GM12892 (cell line): Measurements from ENCODE around the gene PPP2CA.

ENCODE experiments used
- POLR2A ChIP-seq: IDR thresholded peaks from 2 replicates; pipeline ENCODE4 v1.6.1; 2011; ENCODE audit warnings: low read depth, low read length, control low read depth
- TAF1 ChIP-seq: IDR thresholded peaks from 2 replicates; pipeline ENCODE4 v1.6.1; 2011; ENCODE audit warnings: low read depth, mild to moderate bottlenecking, control low read depth, low read length, borderline replicate concordance

DNA sequence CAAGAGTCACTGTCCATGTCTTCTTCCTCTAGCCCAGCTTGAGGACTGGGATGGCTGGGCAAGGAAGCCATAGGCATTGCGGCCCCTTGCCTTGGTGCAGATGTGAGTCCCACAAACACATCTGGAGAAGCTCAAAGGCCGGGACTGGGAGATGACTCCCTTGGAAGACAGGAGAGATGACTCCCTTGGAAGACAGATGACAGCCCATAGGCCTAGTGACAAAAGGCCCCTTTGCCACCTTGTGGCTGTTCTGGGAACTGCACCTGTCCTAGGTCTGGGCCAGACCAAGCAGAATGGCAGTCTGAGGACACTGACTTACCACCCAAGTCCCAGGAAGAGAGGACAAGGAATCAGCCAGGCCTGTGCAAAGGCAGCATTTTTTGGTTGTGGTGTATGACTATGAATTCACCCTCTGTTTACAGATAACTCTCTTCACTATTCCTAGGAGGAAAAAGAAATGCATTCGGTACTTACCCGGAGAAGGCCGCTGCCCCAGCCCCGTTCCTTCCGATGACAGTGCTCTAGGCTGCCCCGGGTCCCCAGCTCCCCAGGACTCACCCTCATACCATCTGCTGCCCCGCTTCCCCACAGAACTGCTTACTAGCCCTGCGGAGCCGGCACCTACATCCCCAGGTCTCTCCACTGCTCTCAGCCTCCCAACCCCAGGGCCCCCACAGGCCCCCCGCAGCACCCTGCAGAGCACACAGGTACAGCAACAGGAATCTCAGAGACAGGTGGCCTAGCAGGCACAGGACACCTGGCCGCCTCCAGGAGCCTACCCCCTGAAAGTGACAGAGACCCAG is 79.9 kb downstream of the PPP2CA start:
- TF ChIP-seq POLR2A = peak; percentile 36; the same call in 1 of the 2 replicates
- no peak for TF ChIP-seq TAF1
